HG02852 (cell line): ENCODE measurements around the gene RPUSD4.

Source experiments
- ATAC-seq: cut with Tn5 transposase; IDR thresholded peaks from one replicate; pipeline ENCODE4 v1.9.1; 2021; ENCODE audit warnings: mild to moderate bottlenecking, moderate library complexity; ENCODE audit not compliant: unreplicated experiment

Gene RPUSD4

GRCh38 chr11:126185259-126186024 is 26.0 kb downstream of the RPUSD4 start:
- ATAC-seq: no peak

GRCh38 chr11:126182787-126183445 is 28.5 kb downstream of the RPUSD4 start:
- ATAC-seq: no peak

GRCh38 chr11:126181939-126182730 is 29.3 kb downstream of the RPUSD4 start:
- no peak for ATAC-seq

GRCh38 chr11:126176853-126177470 is 34.5 kb downstream of the RPUSD4 start:
- ATAC-seq: no peak

GRCh38 chr11:126175393-126175792 is 36.1 kb downstream of the RPUSD4 start:
- ATAC-seq: no peak

GRCh38 chr11:126174816-126175215 is 36.6 kb downstream of the RPUSD4 start:
- no peak for ATAC-seq

GRCh38 chr11:126173257-126173656 is 38.2 kb downstream of the RPUSD4 start:
- ATAC-seq: no peak

- no peak for ATAC-seq
Observed at GRCh38 chr11:126172596-126173038, 38.8 kb downstream of the RPUSD4 start.

- no peak for ATAC-seq
Observed at GRCh38 chr11:126169291-126169690, 42.2 kb downstream of the RPUSD4 start.

- no peak for ATAC-seq
Observed at GRCh38 chr11:126167488-126167887, 44.0 kb downstream of the RPUSD4 start.

- no peak for ATAC-seq
Observed at GRCh38 chr11:126166413-126166812, 45.0 kb downstream of the RPUSD4 start.

GRCh38 chr11:126165757-126166156 is 45.7 kb downstream of the RPUSD4 start:
- ATAC-seq: no peak

- ATAC-seq: no peak
Observed at GRCh38 chr11:126165311-126165720, 46.1 kb downstream of the RPUSD4 start.

- no peak for ATAC-seq
Observed at GRCh38 chr11:126164781-126165180, 46.7 kb downstream of the RPUSD4 start.

- ATAC-seq: no peak
Observed at GRCh38 chr11:126163779-126164178, 47.7 kb downstream of the RPUSD4 start.

GRCh38 chr11:126163074-126163700 is 48.3 kb downstream of the RPUSD4 start:
- no peak for ATAC-seq

GRCh38 chr11:126162306-126163030 is 49.0 kb downstream of the RPUSD4 start:
- no peak for ATAC-seq

GRCh38 chr11:126161023-126161391 is 50.4 kb downstream of the RPUSD4 start:
- no peak for ATAC-seq

- no peak for ATAC-seq
Observed at GRCh38 chr11:126160345-126161022, 51.0 kb downstream of the RPUSD4 start.
